HG03342 (cell line): ENCODE results near the gene CRISP3.

Experiments used
- ATAC-seq: cut with Tn5 transposase; IDR thresholded peaks from one replicate; pipeline ENCODE4 v1.9.1; 2021; ENCODE audit warnings: mild to moderate bottlenecking, moderate library complexity; ENCODE audit not compliant: unreplicated experiment

Gene CRISP3

DNA sequence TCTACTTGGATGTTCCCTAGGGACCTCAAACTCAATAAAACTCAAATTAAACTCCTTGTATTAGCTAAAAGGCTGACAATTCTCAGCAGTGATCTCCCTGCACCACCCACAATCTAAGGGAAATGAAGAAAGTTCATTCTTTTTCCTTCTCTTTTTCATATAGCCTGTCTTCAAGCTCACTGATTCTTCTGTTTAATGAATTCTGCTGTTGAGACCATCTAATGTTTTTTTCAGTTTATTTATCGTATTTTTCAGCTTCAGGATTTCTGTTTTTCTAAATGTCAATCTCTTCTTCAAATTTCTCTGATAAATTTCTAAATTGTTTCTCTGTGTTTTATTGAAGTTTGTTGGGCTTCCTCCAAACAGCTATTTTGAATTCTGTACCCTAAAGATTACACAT, 50.7 kb downstream of the CRISP3 start:
- ATAC-seq, result no peak

DNA sequence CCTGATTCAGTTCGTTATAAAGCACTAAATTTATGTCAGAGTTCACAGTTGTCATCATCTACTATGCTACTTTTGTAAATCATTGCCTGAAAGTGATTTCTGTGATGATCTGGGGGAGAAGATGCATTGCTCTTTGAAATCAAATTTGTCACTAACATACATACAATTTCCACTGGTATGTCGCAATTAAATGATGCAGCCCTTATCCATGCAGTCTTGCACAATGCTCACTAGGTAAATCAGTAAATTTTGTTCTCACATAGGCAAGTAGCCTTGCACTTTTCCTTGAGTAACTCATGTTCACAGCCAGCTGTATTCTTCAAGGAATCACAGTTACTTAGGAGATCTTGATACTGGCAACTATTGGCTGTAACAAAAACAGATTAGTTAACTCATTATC, 51.7 kb downstream of the CRISP3 start:
- no peak for ATAC-seq
